ENCODE measurements around the gene CPXM2. TPM values are rescaled to one million over a fixed set of nuclear protein-coding genes. Genes with fewer than 3 reads are reported as not detected.

The CPXM2 gene
- total RNA-seq, 1 experiment from 2014 or later, result not detected

DNA sequence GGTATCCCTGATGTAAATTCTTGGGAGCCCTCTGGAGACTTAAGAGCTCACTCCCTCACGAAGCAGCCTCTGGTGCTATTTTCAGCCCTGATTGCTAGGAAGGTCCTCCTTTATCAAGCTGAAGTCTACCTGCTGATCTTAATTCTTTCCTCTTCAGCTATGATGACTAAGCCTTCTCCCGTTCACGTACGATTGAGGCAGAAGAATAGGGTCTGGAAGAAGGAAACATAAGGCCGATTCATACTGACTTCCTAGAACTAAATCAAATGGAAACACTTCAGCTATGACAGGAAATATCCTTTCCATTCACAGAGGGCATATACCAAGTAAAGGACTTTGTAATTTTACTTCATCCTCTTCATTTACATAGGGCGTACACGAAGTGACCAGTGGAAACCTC is 107.0 kb downstream of the CPXM2 start:
- H2AFZ ChIP-seq (ENCODE audit: low read length), result no peak overlapping the region
- intact Hi-C loops (cut with micrococcal nuclease), result no loop called here
- POLR2A ChIA-PET (ENCODE audit: unreplicated experiment), result no interaction called here
- DNase-seq (no peak), ATAC-seq (no peak)
- no peak overlapping the region for H3K4me2 ChIP-seq (ENCODE audit: low read length)
- no peaks in the 10 kb centered on the region for H3K4me1 ChIP-seq (ENCODE audit: insufficient read depth, low read length)
- H3K27ac ChIP-seq (ENCODE audit: low read length), result no peak overlapping the region
- no peaks in the 10 kb centered on the region for H3K9me3 ChIP-seq (ENCODE audit: low read length)
- H3K4me3 ChIP-seq (ENCODE audit: low read length), result no peak overlapping the region
- H3K9ac ChIP-seq (ENCODE audit: low read length), result no peak overlapping the region
- H3K9me2 ChIP-seq (replicated peaks; ENCODE audit: low read length), result no peaks in the 10 kb centered on the region
- no peaks in the 10 kb centered on the region for H3K79me2 ChIP-seq (ENCODE audit: low read length)
- TF ChIP-seq CTCF (conservative IDR thresholded peaks at IDR 0.05; ENCODE audit: low read depth, low read length) (no peak), EZH2phosphoT487 (IDR thresholded peaks at IDR 0.05; ENCODE audit: borderline replicate concordance, low read length) (no peak), EZH2 (IDR thresholded peaks at IDR 0.05; ENCODE audit: low read length, unreplicated experiment) (no peak)
- peaks cover 55% of the 10 kb centered on the region for H3K27me3 ChIP-seq (ENCODE audit: low read length)
- H3K36me3 ChIP-seq (ENCODE audit: low read depth, low read length), result no peaks in the 10 kb centered on the region
- BruUV-seq (replicated peaks), result no TSS peak
- CTCF ChIA-PET, result no interaction called here
- H4K20me1 ChIP-seq (ENCODE audit: low read length), result no peaks in the 10 kb centered on the region
- H3F3A ChIP-seq (ENCODE audit: low read length, unreplicated experiment), result no peaks in the 10 kb centered on the region

GRCh38 chr10:123784216-123784615 is 107.4 kb downstream of the CPXM2 start:
- TF ChIP-seq EZH2phosphoT487 (IDR thresholded peaks at IDR 0.05; ENCODE audit: borderline replicate concordance, low read length) (no peak), EZH2 (IDR thresholded peaks at IDR 0.05; ENCODE audit: low read length, unreplicated experiment) (no peak), CTCF (conservative IDR thresholded peaks at IDR 0.05; ENCODE audit: low read depth, low read length) (no peak)
- ChIA-PET POLR2A (ENCODE audit: unreplicated experiment) (no interaction called here), CTCF (no interaction called here)
- peaks cover 60% of the 10 kb centered on the region for H3K27me3 ChIP-seq (ENCODE audit: low read length)
- no peaks in the 10 kb centered on the region for H3K9me2 ChIP-seq (replicated peaks; ENCODE audit: low read length)
- H4K20me1 ChIP-seq (ENCODE audit: low read length), result no peaks in the 10 kb centered on the region
- no peak overlapping the region for H3K4me2 ChIP-seq (ENCODE audit: low read length)
- ATAC-seq (no peak), DNase-seq (no peak)
- H3K79me2 ChIP-seq (ENCODE audit: low read length), result no peaks in the 10 kb centered on the region
- H2AFZ ChIP-seq (ENCODE audit: low read length), result no peak overlapping the region
- no peaks in the 10 kb centered on the region for H3K4me1 ChIP-seq (ENCODE audit: insufficient read depth, low read length)
- no peak overlapping the region for H3K9ac ChIP-seq (ENCODE audit: low read length)
- no peaks in the 10 kb centered on the region for H3F3A ChIP-seq (ENCODE audit: low read length, unreplicated experiment)
- H3K36me3 ChIP-seq (ENCODE audit: low read depth, low read length), result no peaks in the 10 kb centered on the region
- H3K27ac ChIP-seq (ENCODE audit: low read length), result no peak overlapping the region
- BruUV-seq (replicated peaks), result no TSS peak
- no peaks in the 10 kb centered on the region for H3K9me3 ChIP-seq (ENCODE audit: low read length)
- intact Hi-C loops (cut with micrococcal nuclease), result no loop called here
- H3K4me3 ChIP-seq (ENCODE audit: low read length), result no peak overlapping the region

DNA sequence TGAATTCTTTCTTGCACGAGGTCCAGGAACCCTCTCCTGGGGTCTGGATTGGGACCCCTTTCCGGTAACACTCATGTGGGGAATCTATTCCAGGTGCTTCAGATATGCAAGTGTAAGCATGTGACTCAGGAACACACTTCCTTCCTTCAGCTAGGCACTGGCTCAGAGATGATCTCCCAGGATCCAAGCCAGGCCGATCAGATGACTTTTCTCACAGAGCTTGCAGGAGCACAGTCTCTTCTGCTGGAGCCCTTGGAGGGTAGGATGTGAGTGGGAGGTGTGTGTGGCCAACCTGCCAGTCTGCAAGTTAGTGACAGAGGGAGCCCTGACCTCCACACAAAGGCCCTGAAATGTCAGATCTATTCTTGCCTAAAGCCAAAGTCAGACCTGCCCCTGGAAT is 108.3 kb downstream of the CPXM2 start:
- Histone ChIP-seq H4K20me1 (ENCODE audit: low read length) (no peaks in the 10 kb centered on the region), H3K9me2 (replicated peaks; ENCODE audit: low read length) (no peaks in the 10 kb centered on the region), H3K27me3 (ENCODE audit: low read length) (peaks cover 66% of the 10 kb centered on the region), H3K9ac (ENCODE audit: low read length) (no peak overlapping the region), H3K9me3 (ENCODE audit: low read length) (no peaks in the 10 kb centered on the region), H3F3A (ENCODE audit: low read length, unreplicated experiment) (no peaks in the 10 kb centered on the region), H3K4me1 (ENCODE audit: insufficient read depth, low read length) (no peaks in the 10 kb centered on the region), H3K79me2 (ENCODE audit: low read length) (no peaks in the 10 kb centered on the region), H2AFZ (ENCODE audit: low read length) (no peak overlapping the region), H3K27ac (ENCODE audit: low read length) (no peak overlapping the region), H3K4me3 (ENCODE audit: low read length) (no peak overlapping the region), H3K36me3 (ENCODE audit: low read depth, low read length) (no peaks in the 10 kb centered on the region), H3K4me2 (ENCODE audit: low read length) (no peak overlapping the region)
- intact Hi-C loops (cut with micrococcal nuclease), result no loop called here
- ChIA-PET CTCF (no interaction called here), POLR2A (ENCODE audit: unreplicated experiment) (no interaction called here)
- DNase-seq, result no peak
- TF ChIP-seq EZH2phosphoT487 (IDR thresholded peaks at IDR 0.05; ENCODE audit: borderline replicate concordance, low read length) (no peak), EZH2 (IDR thresholded peaks at IDR 0.05; ENCODE audit: low read length, unreplicated experiment) (no peak), CTCF (conservative IDR thresholded peaks at IDR 0.05; ENCODE audit: low read depth, low read length) (no peak)
- no TSS peak for BruUV-seq (replicated peaks)
- ATAC-seq, result no peak
